Neuron (in vitro differentiated cells): ENCODE results near the gene GFOD1.
"Not testable (repeated sequence)": the region's sequence is repeated elsewhere in the genome, so short reads cannot be mapped to it uniquely, and the experiment has no call there.

Source experiments
- H2AFZ ChIP-seq: one replicate; pipeline ENCODE4 v1.6.1; 2013; ENCODE audit warnings: low read depth, mild to moderate bottlenecking, inconsistent platforms, low read length, moderate library complexity
- H3K27me3 ChIP-seq: one replicate; pipeline ENCODE4 v1.6.1; 2013; ENCODE audit warnings: low read length; ENCODE audit not compliant: insufficient read depth
- H3K36me3 ChIP-seq: one replicate; pipeline ENCODE4 v1.6.1; 2013; ENCODE audit warnings: low read length; ENCODE audit not compliant: insufficient read depth
- H3K4me1 ChIP-seq: one replicate; pipeline ENCODE4 v1.6.1; 2013; ENCODE audit warnings: low read length; ENCODE audit not compliant: insufficient read depth
- H3K4me3 ChIP-seq: 2 replicates; pipeline ENCODE4 v1.5.1; 2013; ENCODE audit warnings: mild to moderate bottlenecking, low read length, moderate library complexity
- H3K9me3 ChIP-seq: one replicate; pipeline ENCODE4 v1.6.1; 2013; ENCODE audit warnings: low read length

GFOD1 gene

GRCh38 chr6:13398421-13398994 lies 88.9 kb downstream of the GFOD1 start:
- H3K4me3 ChIP-seq: no peak overlapping the region
- no peaks in the 10 kb centered on the region for H3K27me3 ChIP-seq
- H3K4me1 ChIP-seq: no peaks in the 10 kb centered on the region
- H3K9me3 ChIP-seq: no peaks in the 10 kb centered on the region
- H2AFZ ChIP-seq: no peak overlapping the region
- no peaks in the 10 kb centered on the region for H3K36me3 ChIP-seq

GRCh38 chr6:13398069-13398381 lies 89.4 kb downstream of the GFOD1 start:
- H3K9me3 ChIP-seq: no peaks in the 10 kb centered on the region
- H3K36me3 ChIP-seq: no peaks in the 10 kb centered on the region
- no peak overlapping the region for H3K4me3 ChIP-seq
- no peak overlapping the region for H2AFZ ChIP-seq
- no peaks in the 10 kb centered on the region for H3K27me3 ChIP-seq
- no peaks in the 10 kb centered on the region for H3K4me1 ChIP-seq

- no peaks in the 10 kb centered on the region for H3K27me3 ChIP-seq
- H3K4me3 ChIP-seq: no peak overlapping the region
- H3K9me3 ChIP-seq: no peaks in the 10 kb centered on the region
- H3K4me1 ChIP-seq: no peaks in the 10 kb centered on the region
- no peak overlapping the region for H2AFZ ChIP-seq
- H3K36me3 ChIP-seq: no peaks in the 10 kb centered on the region
Observed at GRCh38 chr6:13397359-13398068, 89.9 kb downstream of the GFOD1 start.

- Histone ChIP-seq H3K4me1 (no peaks in the 10 kb centered on the region), H3K36me3 (no peaks in the 10 kb centered on the region), H3K27me3 (no peaks in the 10 kb centered on the region), H3K4me3 (no peak overlapping the region), H3K9me3 (no peaks in the 10 kb centered on the region), H2AFZ (no peak overlapping the region)
Observed at GRCh38 chr6:13396241-13396792, 91.1 kb downstream of the GFOD1 start.

GRCh38 chr6:13395272-13396237 lies 91.8 kb downstream of the GFOD1 start:
- Histone ChIP-seq H3K36me3 (no peaks in the 10 kb centered on the region), H3K27me3 (no peaks in the 10 kb centered on the region), H3K9me3 (no peaks in the 10 kb centered on the region), H3K4me1 (no peaks in the 10 kb centered on the region), H3K4me3 (no peak overlapping the region), H2AFZ (no peak overlapping the region)

- Histone ChIP-seq H3K4me3 (no peak overlapping the region), H3K9me3 (no peaks in the 10 kb centered on the region), H3K4me1 (no peaks in the 10 kb centered on the region), H2AFZ (no peak overlapping the region), H3K27me3 (no peaks in the 10 kb centered on the region), H3K36me3 (no peaks in the 10 kb centered on the region)
Observed at GRCh38 chr6:13392462-13392861, 94.9 kb downstream of the GFOD1 start.

- Histone ChIP-seq H3K27me3 (no peaks in the 10 kb centered on the region), H3K9me3 (no peaks in the 10 kb centered on the region), H3K36me3 (no peaks in the 10 kb centered on the region), H2AFZ (no peak overlapping the region), H3K4me3 (no peak overlapping the region), H3K4me1 (no peaks in the 10 kb centered on the region)
Observed at GRCh38 chr6:13391537-13391936, 95.9 kb downstream of the GFOD1 start.

GRCh38 chr6:13390658-13391057 lies 96.7 kb downstream of the GFOD1 start:
- no peaks in the 10 kb centered on the region for H3K36me3 ChIP-seq
- H3K4me3 ChIP-seq: no peak overlapping the region
- no peak overlapping the region for H2AFZ ChIP-seq
- no peaks in the 10 kb centered on the region for H3K9me3 ChIP-seq
- H3K27me3 ChIP-seq: no peaks in the 10 kb centered on the region
- no peaks in the 10 kb centered on the region for H3K4me1 ChIP-seq

- not testable (repeated sequence) for H3K4me3 ChIP-seq, H3K27me3 ChIP-seq, H2AFZ ChIP-seq, H3K36me3 ChIP-seq, H3K4me1 ChIP-seq, H3K9me3 ChIP-seq
Observed at GRCh38 chr6:13389237-13389636, 98.2 kb downstream of the GFOD1 start.

- H3K27me3 ChIP-seq, H2AFZ ChIP-seq: not testable (repeated sequence)
Observed at GRCh38 chr6:13388769-13389168, 98.6 kb downstream of the GFOD1 start.

GRCh38 chr6:13384966-13385365 lies 102.4 kb downstream of the GFOD1 start:
- Histone ChIP-seq H3K4me1 (peaks cover 9% of the 10 kb centered on the region), H3K9me3 (no peaks in the 10 kb centered on the region), H3K4me3 (no peak overlapping the region), H3K27me3 (no peaks in the 10 kb centered on the region), H2AFZ (no peak overlapping the region), H3K36me3 (no peaks in the 10 kb centered on the region)

More at GRCh38 chr6:13388769-13389168, 98.6 kb downstream of the GFOD1 start:
- not testable (repeated sequence) for H3K9me3 ChIP-seq, H3K4me3 ChIP-seq, H3K4me1 ChIP-seq, H3K36me3 ChIP-seq

GRCh38 chr6:13384506-13384905 lies 102.9 kb downstream of the GFOD1 start:
- Histone ChIP-seq H3K36me3 (no peaks in the 10 kb centered on the region), H3K4me1 (peaks cover 9% of the 10 kb centered on the region), H3K4me3 (no peak overlapping the region), H3K27me3 (no peaks in the 10 kb centered on the region), H3K9me3 (no peaks in the 10 kb centered on the region), H2AFZ (no peak overlapping the region)
